ENCODE measurements around the gene IL11. TPM values are rescaled to one million over a fixed set of nuclear protein-coding genes. Genes with fewer than 3 reads are reported as not detected.

IL11 gene
- total RNA-seq, 4 donors from 2014 or later = 1.6 TPM; not detected in 3

- Histone ChIP-seq H3K36me3 (no peaks in the 10 kb centered on the region), H3K4me3 (no peak overlapping the region), H3K9me3 (no peaks in the 10 kb centered on the region), H3K27me3 (no peaks in the 10 kb centered on the region), H3K27ac (no peak overlapping the region), H3K4me1 (peaks cover 12 to 25% of the 10 kb centered on the region in 2 donors)
- intact Hi-C loops (cut with DNase I; ENCODE audit: low total_unique reads) = no loop called here
- DNase-seq = no peak
- TF ChIP-seq CTCF (IDR thresholded peaks at IDR 0.05) = no peak
- TF ChIP-seq POLR2A (IDR thresholded peaks at IDR 0.05) = no peak
Measured at GRCh38 chr19:55389386-55390317, 19.4 kb upstream of the IL11 start.

- H3K36me3 ChIP-seq = no peaks in the 10 kb centered on the region
Measured at GRCh38 chr19:55387736-55388497, 17.7 kb upstream of the IL11 start.

GRCh38 chr19:55386493-55386971 is 16.3 kb upstream of the IL11 start:
- no peaks in the 10 kb centered on the region for H3K9me3 ChIP-seq
- peaks cover 17 to 30% of the 10 kb centered on the region in 2 donors for H3K4me1 ChIP-seq
- no peak for TF ChIP-seq POLR2A (IDR thresholded peaks at IDR 0.05)
- no peak for TF ChIP-seq CTCF (IDR thresholded peaks at IDR 0.05)
- H3K27ac ChIP-seq = peak overlapping the region; percentile 89 to 97
- H3K27me3 ChIP-seq = no peaks in the 10 kb centered on the region
- H3K4me3 ChIP-seq = peak overlapping the region; percentile 70 to 86
- intact Hi-C loops (cut with DNase I; ENCODE audit: low total_unique reads) = no loop called here
- DNase-seq = no peak
- no peaks in the 10 kb centered on the region for H3K36me3 ChIP-seq

More at GRCh38 chr19:55387736-55388497, 17.7 kb upstream of the IL11 start:
- Histone ChIP-seq H3K9me3 (no peaks in the 10 kb centered on the region), H3K27ac (no peak overlapping the region), H3K4me3 (peak overlapping the region in 1 of 2 donors; percentile 70), H3K27me3 (no peaks in the 10 kb centered on the region), H3K4me1 (peaks cover 17 to 30% of the 10 kb centered on the region in 2 donors)
- intact Hi-C loops (cut with DNase I; ENCODE audit: low total_unique reads) = no loop called here
- TF ChIP-seq POLR2A (IDR thresholded peaks at IDR 0.05) (no peak), CTCF (IDR thresholded peaks at IDR 0.05) (no peak)
- no peak for DNase-seq

- TF ChIP-seq CTCF (IDR thresholded peaks at IDR 0.05) (no peak), POLR2A (IDR thresholded peaks at IDR 0.05) (peak; percentile 93 to 98)
- intact Hi-C loops (cut with DNase I; ENCODE audit: low total_unique reads) = no loop called here
- DNase-seq = peak; percentile 98 to 100
- H3K9me3 ChIP-seq = no peaks in the 10 kb centered on the region
- H3K27me3 ChIP-seq = no peaks in the 10 kb centered on the region
- peaks cover 17 to 30% of the 10 kb centered on the region in 2 donors for H3K4me1 ChIP-seq
- H3K4me3 ChIP-seq = peak within 1 kb of the TSS; percentile 70 to 86
- H3K36me3 ChIP-seq = no peaks in the 10 kb centered on the region
- peak within 1 kb of the TSS; percentile 89 to 97 for H3K27ac ChIP-seq
Measured at GRCh38 chr19:55385724-55386492, 15.6 kb upstream of the IL11 start, which contains the start of gene RPL28. RPL28 (plus strand) TSS chr19:55385932; CDS start chr19:55386358, 426 bp downstream.
